AG09309 (cell line): ENCODE measurements around the gene MEIG1.
A peak's percentile ranks its signal among the peaks of the same experiment; 100 is the strongest.

Experiments used
- DNase-seq: peaks from one replicate; pipeline ENCODE4 v3.0.0-alpha.2; 2010; ENCODE audit warnings: low read depth
- H3K4me3 ChIP-seq: 2 replicates; pipeline ENCODE4 v1.5.1; 2011; ENCODE audit warnings: mild to moderate bottlenecking, low read depth, low read length, moderate library complexity; ENCODE audit not compliant: control insufficient read depth
- CTCF ChIP-seq: IDR thresholded peaks from 2 replicates; pipeline ENCODE4 v1.5.1; 2011; ENCODE audit warnings: mild to moderate bottlenecking, low read depth, low read length, inconsistent platforms; ENCODE audit not compliant: insufficient read depth, control insufficient read depth; ENCODE audit errors: missing control alignments

MEIG1 gene

GRCh38 chr10:14945108-14945507, 14.1 kb upstream of the MEIG1 start:
- TF ChIP-seq CTCF: no peak
- DNase-seq: no peak
- no peak overlapping the region for H3K4me3 ChIP-seq

- DNase-seq: no peak
- no peak for TF ChIP-seq CTCF
These were observed 11.9 kb upstream of the MEIG1 start for GRCh38 chr10:14947268-14947667.

GRCh38 chr10:14949291-14949690, 9.9 kb upstream of the MEIG1 start:
- no peak for DNase-seq
- no peak overlapping the region for H3K4me3 ChIP-seq
- no peak for TF ChIP-seq CTCF

More at GRCh38 chr10:14947268-14947667, 11.9 kb upstream of the MEIG1 start:
- H3K4me3 ChIP-seq: no peak overlapping the region

- no peak for TF ChIP-seq CTCF
- peak overlapping the region; percentile 64 for H3K4me3 ChIP-seq
- DNase-seq: no peak
These were observed 6.3 kb upstream of the MEIG1 start for GRCh38 chr10:14952851-14953423.

- TF ChIP-seq CTCF: peak; percentile 14
- H3K4me3 ChIP-seq: peak overlapping the region; percentile 64
- no peak for DNase-seq
These were observed 5.7 kb upstream of the MEIG1 start for GRCh38 chr10:14953424-14954000.

GRCh38 chr10:14954001-14954770, 5.0 kb upstream of the MEIG1 start, which contains the start of gene DCLRE1C:
DCLRE1C (minus strand) TSS chr10:14954096; CDS start chr10:14954010, 86 bp downstream.
- TF ChIP-seq CTCF: no peak
- peak within 1 kb of the TSS; percentile 64 for H3K4me3 ChIP-seq
- peak; percentile 46 for DNase-seq
